AG04449 (cell line): ENCODE measurements around the gene RNU1-1.
"Not testable (repeated sequence)": the region's sequence is repeated elsewhere in the genome, so short reads cannot be mapped to it uniquely, and the experiment has no call there.

Experiments used
- CTCF ChIA-PET: fragments of 350-600 bp; formaldehyde crosslinking; extraction: SDS; loops from one replicate; lab custom pipeline; 2021; ENCODE audit warnings: antibody characterized with exemption; lab: Yijun Ruan, JAX
- POLR2A ChIA-PET: fragments of 400-600, 350-600 bp; formaldehyde crosslinking; extraction: SDS; loops from one replicate; lab custom pipeline; 2020; ENCODE audit warnings: antibody characterized with exemption, inconsistent platforms; lab: Yijun Ruan, JAX
- DNase-seq: peaks from one replicate; pipeline ENCODE4 v3.0.0-alpha.2; 2010; ENCODE audit warnings: low read depth, low spot score
- H3K4me3 ChIP-seq: 2 replicates; pipeline ENCODE4 v1.5.1; 2011; ENCODE audit warnings: low read depth, mild to moderate bottlenecking, control low read depth, low read length
- TF ChIP-seq, protein P1 (sequence below): IDR thresholded peaks from one replicate; pipeline ENCODE4 v1.5.1; 2011; ENCODE audit warnings: mild to moderate bottlenecking, moderate library complexity, low read length, control low read depth, inconsistent platforms; ENCODE audit not compliant: insufficient read depth; ENCODE audit errors: missing control alignments

The RNU1-1 gene

DNA sequence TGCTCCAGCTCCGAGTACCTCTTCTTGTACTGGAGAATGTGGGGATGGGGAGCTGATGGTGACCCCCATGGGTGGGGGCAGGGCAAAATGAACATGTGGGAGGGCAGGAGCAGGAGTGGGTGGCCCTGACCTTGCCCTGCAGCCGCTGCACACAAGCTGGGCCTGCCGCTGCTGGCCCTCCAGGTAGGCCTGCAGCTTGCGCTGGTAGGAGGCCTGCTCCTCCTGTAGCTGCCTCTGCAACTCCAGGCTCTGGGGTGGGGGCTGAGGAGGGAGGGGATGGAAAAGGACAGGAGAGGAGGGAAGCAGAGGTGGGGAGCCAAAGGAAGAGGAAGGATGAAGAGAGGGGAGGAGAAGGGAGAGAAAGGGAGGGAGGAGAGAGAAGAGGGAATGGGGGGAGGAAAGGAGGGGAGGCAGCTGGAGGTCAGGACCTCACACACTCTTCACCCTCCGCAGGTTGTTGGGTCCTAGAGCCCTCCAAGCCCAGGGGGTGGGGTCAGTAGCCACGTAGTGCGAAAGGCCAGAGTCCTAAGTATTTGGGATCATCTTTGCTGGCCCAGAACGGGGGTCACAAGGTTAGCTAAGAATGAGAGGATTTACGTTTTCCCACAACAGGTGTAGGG is 22.9 kb downstream of the RNU1-1 start:
- ChIA-PET POLR2A (no interaction called here), CTCF (no interaction called here)
- DNase-seq = no peak
- H3K4me3 ChIP-seq = no peak overlapping the region
- TF ChIP-seq, protein P1, sequence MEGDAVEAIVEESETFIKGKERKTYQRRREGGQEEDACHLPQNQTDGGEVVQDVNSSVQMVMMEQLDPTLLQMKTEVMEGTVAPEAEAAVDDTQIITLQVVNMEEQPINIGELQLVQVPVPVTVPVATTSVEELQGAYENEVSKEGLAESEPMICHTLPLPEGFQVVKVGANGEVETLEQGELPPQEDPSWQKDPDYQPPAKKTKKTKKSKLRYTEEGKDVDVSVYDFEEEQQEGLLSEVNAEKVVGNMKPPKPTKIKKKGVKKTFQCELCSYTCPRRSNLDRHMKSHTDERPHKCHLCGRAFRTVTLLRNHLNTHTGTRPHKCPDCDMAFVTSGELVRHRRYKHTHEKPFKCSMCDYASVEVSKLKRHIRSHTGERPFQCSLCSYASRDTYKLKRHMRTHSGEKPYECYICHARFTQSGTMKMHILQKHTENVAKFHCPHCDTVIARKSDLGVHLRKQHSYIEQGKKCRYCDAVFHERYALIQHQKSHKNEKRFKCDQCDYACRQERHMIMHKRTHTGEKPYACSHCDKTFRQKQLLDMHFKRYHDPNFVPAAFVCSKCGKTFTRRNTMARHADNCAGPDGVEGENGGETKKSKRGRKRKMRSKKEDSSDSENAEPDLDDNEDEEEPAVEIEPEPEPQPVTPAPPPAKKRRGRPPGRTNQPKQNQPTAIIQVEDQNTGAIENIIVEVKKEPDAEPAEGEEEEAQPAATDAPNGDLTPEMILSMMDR = no peak

DNA sequence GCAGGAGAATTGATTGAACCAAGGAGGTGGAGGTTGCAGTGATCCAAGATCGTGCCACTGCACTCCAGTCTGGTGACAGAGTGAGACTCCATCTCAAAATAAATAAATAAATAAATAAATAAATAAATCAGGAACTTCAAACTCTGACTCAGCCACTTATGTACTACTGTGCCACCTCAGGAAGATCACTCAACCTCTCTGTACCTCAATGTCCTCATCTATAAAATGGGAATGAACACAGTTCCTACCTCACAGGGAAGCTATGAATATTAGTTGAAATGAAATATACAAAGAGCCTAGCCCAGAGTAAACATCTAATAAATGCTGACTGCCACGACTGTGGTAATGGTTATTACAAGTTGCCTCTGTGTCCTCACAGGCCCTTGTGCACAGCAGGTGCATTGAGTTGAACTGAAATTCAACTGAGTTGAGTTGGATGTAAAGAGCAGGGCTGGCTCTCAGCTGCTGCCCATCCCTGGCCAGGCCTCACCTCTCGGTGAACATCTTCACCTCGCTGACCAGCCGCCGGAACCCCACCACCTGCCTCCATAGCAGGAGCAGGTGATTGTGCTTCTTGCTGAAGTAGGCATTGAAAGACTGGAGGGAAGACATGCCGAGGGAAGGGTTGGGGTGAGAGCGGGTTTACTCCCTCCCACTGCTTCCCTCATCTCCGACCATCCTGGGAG is 24.7 kb downstream of the RNU1-1 start:
- CTCF ChIA-PET, H3K4me3 ChIP-seq, DNase-seq, POLR2A ChIA-PET: not testable (repeated sequence)

DNA sequence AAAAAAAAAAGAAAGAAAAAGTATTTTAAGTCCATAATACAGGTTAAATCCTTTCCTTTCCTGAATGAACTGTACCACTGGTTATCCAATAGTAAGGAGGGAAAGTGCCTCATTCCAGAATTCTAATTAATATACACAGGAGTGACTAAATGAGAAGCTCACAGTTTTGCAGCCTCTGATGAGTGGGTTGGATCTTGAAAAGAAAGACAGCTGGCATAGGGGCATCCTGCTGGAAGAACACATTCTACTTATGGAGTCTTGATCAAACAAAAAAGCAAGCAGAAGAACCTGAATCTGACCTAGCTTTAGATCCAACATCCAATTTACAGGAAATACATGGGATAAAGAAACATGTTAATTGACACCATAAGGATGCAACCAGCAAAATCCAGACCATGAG is 27.1 kb downstream of the RNU1-1 start:
- H3K4me3 ChIP-seq, DNase-seq, CTCF ChIA-PET: not testable (repeated sequence)
- POLR2A ChIA-PET = interaction anchor here (0.7 kb wide), 1 partner anchor 125 kb away, joined by 3 read pairs; no protein-coding TSS in a partner anchor

DNA sequence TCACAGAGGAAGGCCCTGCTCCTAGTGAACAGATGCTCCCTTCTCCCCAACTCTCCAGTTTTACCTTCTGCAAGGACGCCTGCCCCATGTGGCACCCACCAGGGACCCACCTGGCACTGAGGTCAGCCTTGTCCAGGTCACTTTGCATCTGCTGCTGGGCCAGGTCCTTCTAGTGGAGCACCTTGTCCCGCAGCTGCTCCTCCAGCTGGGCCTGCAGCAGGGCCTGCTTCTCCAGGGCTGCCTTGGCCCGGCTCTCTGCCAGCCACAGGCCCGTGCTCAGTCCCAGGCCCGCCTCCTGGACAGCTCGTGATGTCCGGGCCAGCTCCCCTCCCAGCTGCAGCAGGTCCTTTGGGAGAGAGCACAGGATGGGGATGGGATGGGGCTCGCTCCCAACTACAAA is 27.8 kb downstream of the RNU1-1 start:
- POLR2A ChIA-PET, CTCF ChIA-PET, H3K4me3 ChIP-seq, DNase-seq: not testable (repeated sequence)

DNA sequence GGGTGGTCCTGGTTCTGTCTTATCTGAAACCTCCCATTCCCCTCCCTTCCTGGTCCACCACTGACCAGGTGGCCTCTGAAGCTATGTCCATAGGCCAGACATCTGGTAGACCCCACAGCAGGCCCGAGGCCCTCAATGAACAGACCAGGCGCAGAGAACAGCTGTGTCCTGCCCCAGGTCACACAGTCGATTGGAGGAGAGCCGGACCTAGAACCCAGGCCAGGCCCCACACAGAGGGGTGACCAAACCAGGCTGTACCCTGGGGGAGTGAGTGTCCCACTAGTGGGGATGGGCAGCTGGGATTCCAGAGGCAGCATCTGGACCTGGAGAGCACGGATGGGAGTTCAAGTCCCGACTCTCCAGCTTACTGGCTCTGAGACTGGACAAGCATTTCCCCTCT is 29.2 kb downstream of the RNU1-1 start:
- no peak overlapping the region for H3K4me3 ChIP-seq
- ChIA-PET CTCF (interaction anchor here (0.6 to 1.5 kb wide), 3 partner anchors 17 to 430 kb away, joined by 3 read pairs; no protein-coding TSS in a partner anchor), POLR2A (no interaction called here)
- DNase-seq = no peak
- TF ChIP-seq, protein P1 = no peak

DNA sequence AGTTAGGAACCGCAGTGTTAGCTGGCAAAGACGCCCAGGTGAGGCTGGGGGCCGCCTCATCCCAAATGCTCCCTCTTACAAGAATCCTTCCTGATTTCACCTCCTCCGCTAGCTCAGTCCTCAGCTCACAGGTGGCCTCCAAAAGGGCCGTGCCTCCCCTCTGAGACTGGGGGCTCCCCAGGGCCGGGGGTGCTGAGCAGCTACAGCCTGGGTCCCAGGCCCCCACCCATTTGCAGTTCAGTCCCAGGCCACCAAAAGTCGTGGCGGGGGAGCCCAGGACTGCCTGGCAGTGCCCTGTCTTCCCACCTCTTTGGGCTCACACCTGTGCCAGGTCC is 29.6 kb downstream of the RNU1-1 start:
- no peak overlapping the region for H3K4me3 ChIP-seq
- no peak for DNase-seq
- TF ChIP-seq, protein P1 = no peak
- CTCF ChIA-PET = interaction anchor here (1.0 to 1.5 kb wide), 2 partner anchors 16 to 44 kb away, joined by 3 read pairs; no protein-coding TSS in a partner anchor
- POLR2A ChIA-PET = no interaction called here

DNA sequence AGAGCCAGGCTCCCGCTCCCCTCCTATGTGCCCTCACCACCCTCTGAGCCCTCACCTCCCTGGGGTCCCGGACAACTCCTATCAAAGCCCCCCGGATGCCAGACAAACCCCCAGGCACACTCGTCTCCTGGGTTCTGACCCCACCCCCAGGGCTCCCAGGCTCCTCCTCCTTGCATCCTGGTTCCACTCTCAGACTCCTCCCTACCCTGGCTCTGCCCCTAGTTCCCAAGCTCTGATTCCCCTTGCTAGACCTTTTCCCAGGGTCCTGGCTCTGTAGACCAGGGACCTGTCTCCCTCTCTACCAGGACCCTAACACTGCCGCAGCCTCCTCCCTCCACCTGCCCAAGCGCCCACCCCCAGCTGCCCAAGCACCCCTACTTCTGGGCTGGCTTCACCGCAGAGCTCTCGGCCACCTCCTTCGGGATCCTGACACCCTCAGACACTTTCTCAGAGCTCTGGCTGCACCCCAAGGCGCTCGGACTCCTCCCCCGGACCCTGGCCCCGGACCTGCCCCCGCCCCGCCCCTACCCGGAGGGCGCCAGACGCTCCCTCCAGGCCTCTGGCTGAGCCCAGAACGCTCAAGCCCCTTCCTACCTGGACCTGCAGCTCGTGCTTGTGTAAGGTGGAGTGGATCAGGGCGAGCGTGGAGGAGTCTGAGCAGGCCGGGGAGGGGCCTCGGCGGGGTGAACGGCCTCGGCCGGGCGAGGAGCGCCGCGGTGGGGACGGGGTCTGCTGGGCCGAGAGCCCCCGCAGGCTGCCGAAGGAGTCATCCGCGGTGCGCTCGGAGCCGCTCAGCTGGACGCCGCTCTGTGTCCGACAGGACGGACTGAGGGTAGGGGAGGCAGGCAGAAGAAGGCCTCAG is 30.2 kb downstream of the RNU1-1 start:
- POLR2A ChIA-PET, DNase-seq, H3K4me3 ChIP-seq: not testable (repeated sequence)
- CTCF ChIA-PET = interaction anchor here (1.0 kb wide), 1 partner anchor 44 kb away, joined by 3 read pairs; no protein-coding TSS in a partner anchor

DNA sequence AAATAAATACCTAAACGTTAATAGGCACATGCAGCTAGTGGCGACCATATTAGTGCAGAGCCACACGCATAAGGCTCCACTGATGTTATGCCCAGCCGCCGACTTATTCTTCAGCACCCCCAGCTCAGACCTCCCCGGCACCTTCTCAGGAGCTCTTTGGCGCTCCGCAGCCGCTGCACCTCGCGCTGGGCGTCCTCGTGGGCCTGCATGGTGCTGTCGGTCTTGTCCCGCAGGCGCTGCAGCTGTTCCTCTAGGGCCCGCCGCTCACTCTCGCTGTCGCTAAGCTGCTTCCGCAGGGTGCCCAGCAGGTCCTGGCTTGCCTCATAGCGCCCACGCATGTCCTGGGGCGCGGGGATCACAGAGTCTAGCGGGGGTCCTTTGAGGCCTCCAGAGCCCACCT is 30.9 kb downstream of the RNU1-1 start:
- POLR2A ChIA-PET, H3K4me3 ChIP-seq, DNase-seq, CTCF ChIA-PET: not testable (repeated sequence)
